ENCODE results near the gene SUCNR1.
A peak's percentile ranks its signal among the peaks of the same experiment; 100 is the strongest.
"Not testable (repeated sequence)": the region's sequence is repeated elsewhere in the genome, so short reads cannot be mapped to it uniquely, and the experiment has no call there.

SUCNR1 gene

DNA sequence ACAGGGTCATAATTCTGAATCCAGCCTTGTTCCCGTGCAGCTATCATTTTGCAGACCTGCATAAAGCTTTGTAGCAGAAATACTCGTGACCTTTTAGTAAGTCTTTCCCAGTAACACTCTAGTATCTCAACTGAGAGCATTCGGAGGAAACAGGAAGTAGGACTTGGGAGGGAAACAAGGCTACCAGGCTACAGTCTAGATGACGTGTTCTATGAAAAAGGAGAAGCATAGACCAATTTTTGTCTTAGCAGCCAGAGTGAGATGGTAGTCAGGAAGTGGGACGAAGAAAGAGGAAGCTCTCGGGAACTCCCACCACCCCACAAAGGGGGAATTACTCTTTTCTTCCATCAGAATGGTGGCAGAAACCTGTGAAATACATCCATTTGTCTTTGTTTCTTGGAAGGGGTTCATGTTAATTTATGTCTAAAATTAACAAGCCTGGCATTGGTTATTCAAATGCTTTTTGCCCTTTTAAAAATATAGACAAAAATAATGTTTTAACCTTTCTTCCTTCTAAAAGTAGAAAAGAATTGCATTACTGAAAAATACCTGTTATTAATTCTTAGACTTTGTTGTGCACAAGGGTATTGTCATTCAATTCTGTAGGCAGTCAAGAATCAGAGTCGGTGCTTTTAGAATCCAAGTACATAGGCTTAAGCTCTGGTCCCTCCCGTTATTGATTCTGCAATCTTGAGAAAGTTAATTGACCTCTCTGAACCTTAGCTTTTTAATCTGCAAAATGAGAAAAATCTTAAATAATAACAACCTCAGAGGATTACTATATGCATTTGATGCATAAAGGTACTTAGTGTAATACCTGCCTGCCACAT lies 1.6 kb upstream of the SUCNR1 start:
- Histone ChIP-seq H3K14ac (ENCODE audit: low read length in 2 of 2) (no peak overlapping the region), H3K4ac (ENCODE audit: low read depth in 1 of 2, low read length in 2 of 2) (peak overlapping the region in 1 of 2 experiments; percentile 91), H3K9me3 (ENCODE audit: control insufficient read depth, low read length) (no peaks in the 10 kb centered on the region), H2BK5ac (ENCODE audit: low read depth, low read length, poor library complexity, severe bottlenecking) (no peak overlapping the region), H3K27ac (ENCODE audit: low read length, poor library complexity, severe bottlenecking) (no peak overlapping the region), H2AK5ac (ENCODE audit: low read length, severe bottlenecking) (no peak overlapping the region), H2BK12ac (ENCODE audit: low read length in 2 of 2) (peak overlapping the region; percentile 12 to 89), H3K36me3 (ENCODE audit: control insufficient read depth in 1 of 2, insufficient read depth in 2 of 2, low read depth in 1 of 2, low read length in 2 of 2) (no peaks in the 10 kb centered on the region), H3K4me3 (ENCODE audit: insufficient read depth in 1 of 2, low read depth in 1 of 2, low read length in 2 of 2) (no peak overlapping the region), H2BK120ac (ENCODE audit: low read depth, low read length) (no peak overlapping the region), H3K18ac (ENCODE audit: low read depth in 1 of 2, low read length in 2 of 2) (peak overlapping the region; percentile 73 to 77), H3K4me1 (ENCODE audit: control insufficient read depth, insufficient read depth, low read depth, low read length) (no peaks in the 10 kb centered on the region), H4K8ac (ENCODE audit: low read length) (peak overlapping the region; percentile 69), H3K23ac (ENCODE audit: low read length in 2 of 2) (no peak overlapping the region), H4K91ac (ENCODE audit: low read length) (peak overlapping the region; percentile 65), H3K9ac (ENCODE audit: low read length) (no peak overlapping the region), H3K79me1 (replicated peaks; ENCODE audit: low read length, poor library complexity, severe bottlenecking) (no peaks in the 10 kb centered on the region), H3K27me3 (ENCODE audit: control insufficient read depth in 1 of 2, insufficient read depth in 1 of 2, low read length in 2 of 2) (no peaks in the 10 kb centered on the region), H2BK15ac (ENCODE audit: low read depth, poor library complexity, severe bottlenecking) (no peak overlapping the region), H3K4me2 (ENCODE audit: low read length, poor library complexity, severe bottlenecking) (no peak overlapping the region), H2AFZ (ENCODE audit: low read depth, low read length) (peak overlapping the region; percentile 64)
- 46% methylated on average over 6 of the region's 8 CpGs for WGBS
- peak; percentile 41 for DNase-seq

- H3K14ac ChIP-seq (ENCODE audit: low read length in 2 of 2); H3K27me3 ChIP-seq (ENCODE audit: control insufficient read depth in 1 of 2, insufficient read depth in 1 of 2, low read length in 2 of 2); H3K79me1 ChIP-seq (replicated peaks; ENCODE audit: low read length, poor library complexity, severe bottlenecking); H4K8ac ChIP-seq (ENCODE audit: low read length); H2AK5ac ChIP-seq (ENCODE audit: low read length, severe bottlenecking); H3K4me2 ChIP-seq (ENCODE audit: low read length, poor library complexity, severe bottlenecking); H3K9me3 ChIP-seq (ENCODE audit: control insufficient read depth, low read length); H3K4me3 ChIP-seq (ENCODE audit: insufficient read depth in 1 of 2, low read depth in 1 of 2, low read length in 2 of 2); H3K27ac ChIP-seq (ENCODE audit: low read length, poor library complexity, severe bottlenecking); H2BK120ac ChIP-seq (ENCODE audit: low read depth, low read length); H3K36me3 ChIP-seq (ENCODE audit: control insufficient read depth in 1 of 2, insufficient read depth in 2 of 2, low read depth in 1 of 2, low read length in 2 of 2); DNase-seq; H3K23ac ChIP-seq (ENCODE audit: low read length in 2 of 2); H3K9ac ChIP-seq (ENCODE audit: low read length); H2AFZ ChIP-seq (ENCODE audit: low read depth, low read length); H3K4me1 ChIP-seq (ENCODE audit: control insufficient read depth, insufficient read depth, low read depth, low read length); H3K4ac ChIP-seq (ENCODE audit: low read depth in 1 of 2, low read length in 2 of 2); H2BK5ac ChIP-seq (ENCODE audit: low read depth, low read length, poor library complexity, severe bottlenecking); H4K91ac ChIP-seq (ENCODE audit: low read length): not testable (repeated sequence)
- WGBS, result 94% methylated on average over 5 of the region's 5 CpGs
- Histone ChIP-seq H3K18ac (ENCODE audit: low read depth in 1 of 2, low read length in 2 of 2) (peak overlapping the region in 1 of 2 experiments; percentile 24), H2BK15ac (ENCODE audit: low read depth, poor library complexity, severe bottlenecking) (peak overlapping the region; percentile 48), H2BK12ac (ENCODE audit: low read length in 2 of 2) (peak overlapping the region in 1 of 2 experiments; percentile 63)
Observed at GRCh38 chr3:151874079-151874478, 636 bp downstream of the SUCNR1 start.

DNA sequence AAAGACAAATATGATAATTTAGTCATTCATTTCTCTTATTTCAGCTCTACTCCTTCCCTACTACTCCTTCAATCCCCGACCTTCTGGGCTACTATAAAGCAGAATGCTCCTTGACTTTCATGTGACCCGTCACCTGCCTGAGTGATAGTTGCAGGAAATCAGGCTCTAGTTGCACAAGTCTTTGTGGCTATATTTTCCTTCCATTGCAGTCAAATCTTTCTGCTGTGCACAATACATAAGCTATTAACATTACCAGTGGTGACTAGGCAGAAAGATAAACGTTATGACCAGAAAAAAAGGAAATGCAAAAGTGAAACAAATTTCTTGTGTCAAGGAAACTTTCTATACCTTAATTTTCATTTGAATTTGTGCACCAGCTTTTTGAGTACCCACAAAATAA lies 2.3 kb downstream of the SUCNR1 start:
- Histone ChIP-seq H2BK5ac (ENCODE audit: low read depth, low read length, poor library complexity, severe bottlenecking) (no peak overlapping the region), H4K8ac (ENCODE audit: low read length) (no peak overlapping the region), H3K9me3 (ENCODE audit: control insufficient read depth, low read length) (no peaks in the 10 kb centered on the region), H3K27me3 (ENCODE audit: control insufficient read depth in 1 of 2, insufficient read depth in 1 of 2, low read length in 2 of 2) (no peaks in the 10 kb centered on the region), H3K23ac (ENCODE audit: low read length in 2 of 2) (no peak overlapping the region), H3K36me3 (ENCODE audit: control insufficient read depth in 1 of 2, insufficient read depth in 2 of 2, low read depth in 1 of 2, low read length in 2 of 2) (no peaks in the 10 kb centered on the region), H3K4me1 (ENCODE audit: control insufficient read depth, insufficient read depth, low read depth, low read length) (no peaks in the 10 kb centered on the region), H3K79me1 (replicated peaks; ENCODE audit: low read length, poor library complexity, severe bottlenecking) (no peaks in the 10 kb centered on the region), H3K4me3 (ENCODE audit: insufficient read depth in 1 of 2, low read depth in 1 of 2, low read length in 2 of 2) (no peak overlapping the region), H3K4me2 (ENCODE audit: low read length, poor library complexity, severe bottlenecking) (peak overlapping the region; percentile 7), H3K9ac (ENCODE audit: low read length) (no peak overlapping the region), H3K14ac (ENCODE audit: low read length in 2 of 2) (no peak overlapping the region), H3K27ac (ENCODE audit: low read length, poor library complexity, severe bottlenecking) (peak overlapping the region; percentile 92), H3K18ac (ENCODE audit: low read depth in 1 of 2, low read length in 2 of 2) (peak overlapping the region in 1 of 2 experiments; percentile 76), H2BK120ac (ENCODE audit: low read depth, low read length) (no peak overlapping the region), H4K91ac (ENCODE audit: low read length) (no peak overlapping the region), H2AFZ (ENCODE audit: low read depth, low read length) (peak overlapping the region; percentile 71), H2BK15ac (ENCODE audit: low read depth, poor library complexity, severe bottlenecking) (no peak overlapping the region), H2AK5ac (ENCODE audit: low read length, severe bottlenecking) (no peak overlapping the region), H3K4ac (ENCODE audit: low read depth in 1 of 2, low read length in 2 of 2) (peak overlapping the region in 1 of 2 experiments; percentile 75), H2BK12ac (ENCODE audit: low read length in 2 of 2) (no peak overlapping the region)
- WGBS, result 84% methylated on average over 2 of the region's 3 CpGs
- peak; percentile 49 for DNase-seq

GRCh38 chr3:151877269-151877668 lies 3.8 kb downstream of the SUCNR1 start:
- Histone ChIP-seq H3K18ac (ENCODE audit: low read depth in 1 of 2, low read length in 2 of 2) (no peak overlapping the region), H3K27ac (ENCODE audit: low read length, poor library complexity, severe bottlenecking) (no peak overlapping the region), H2AFZ (ENCODE audit: low read depth, low read length) (no peak overlapping the region), H3K9ac (ENCODE audit: low read length) (no peak overlapping the region), H2BK15ac (ENCODE audit: low read depth, poor library complexity, severe bottlenecking) (no peak overlapping the region), H3K9me3 (ENCODE audit: control insufficient read depth, low read length) (no peaks in the 10 kb centered on the region), H3K4me2 (ENCODE audit: low read length, poor library complexity, severe bottlenecking) (no peak overlapping the region), H3K4ac (ENCODE audit: low read depth in 1 of 2, low read length in 2 of 2) (no peak overlapping the region), H3K79me1 (replicated peaks; ENCODE audit: low read length, poor library complexity, severe bottlenecking) (no peaks in the 10 kb centered on the region), H4K91ac (ENCODE audit: low read length) (no peak overlapping the region), H2BK5ac (ENCODE audit: low read depth, low read length, poor library complexity, severe bottlenecking) (no peak overlapping the region), H2AK5ac (ENCODE audit: low read length, severe bottlenecking) (peak overlapping the region; percentile 15), H3K4me3 (ENCODE audit: insufficient read depth in 1 of 2, low read depth in 1 of 2, low read length in 2 of 2) (no peak overlapping the region), H3K4me1 (ENCODE audit: control insufficient read depth, insufficient read depth, low read depth, low read length) (no peaks in the 10 kb centered on the region), H4K8ac (ENCODE audit: low read length) (no peak overlapping the region), H2BK120ac (ENCODE audit: low read depth, low read length) (peak overlapping the region; percentile 42), H3K23ac (ENCODE audit: low read length in 2 of 2) (no peak overlapping the region), H3K36me3 (ENCODE audit: control insufficient read depth in 1 of 2, insufficient read depth in 2 of 2, low read depth in 1 of 2, low read length in 2 of 2) (no peaks in the 10 kb centered on the region), H3K27me3 (ENCODE audit: control insufficient read depth in 1 of 2, insufficient read depth in 1 of 2, low read length in 2 of 2) (no peaks in the 10 kb centered on the region), H2BK12ac (ENCODE audit: low read length in 2 of 2) (no peak overlapping the region), H3K14ac (ENCODE audit: low read length in 2 of 2) (no peak overlapping the region)
- 84% methylated on average over 2 of the region's 2 CpGs for WGBS
- DNase-seq, result no peak

Data from mesenchymal stem cell (in vitro differentiated cells and primary cell).